Lung (tissue), 12 donors: Measurements from ENCODE around the gene SND1. TPM values are rescaled to one million over a fixed set of nuclear protein-coding genes. Genes with fewer than 3 reads are reported as not detected.

Experiments
- ATAC-seq: fragments of 200-7000 bp; cut with Tn5 transposase; one replicate; pipeline ENCODE4 v1.9.1; 2020; ENCODE audit warnings: moderate number of reproducible peaks; ENCODE audit not compliant: insufficient read depth, low FRiP score
- DNase-seq, 3 donors: peaks; one replicate each; pipeline ENCODE4 v3.0.0-alpha.2; 2013 to 2017
- H3K27ac ChIP-seq, 2 donors: one replicate each; pipeline ENCODE4 v1.5.1; 2013; ENCODE audit warnings: mild to moderate bottlenecking in 2 of 2, moderate library complexity in 2 of 2, control low read depth in 1 of 2, inconsistent platforms in 1 of 2, low read depth in 1 of 2, low read length in 1 of 2
- H3K27me3 ChIP-seq, 3 donors: one replicate each; pipeline ENCODE4 v1.5.1; 2013; ENCODE audit warnings: low read length in 2 of 3; ENCODE audit not compliant: control insufficient read depth in 3 of 3, insufficient read depth in 3 of 3
- H3K36me3 ChIP-seq, 4 donors: one replicate each; pipeline ENCODE4 v1.5.1; 2013; ENCODE audit warnings: low read length in 4 of 4, mild to moderate bottlenecking in 1 of 4, moderate library complexity in 1 of 4; ENCODE audit not compliant: control insufficient read depth in 4 of 4, insufficient read depth in 4 of 4
- H3K4me1 ChIP-seq, 5 donors: one replicate each; pipeline ENCODE4 v1.5.1; 2013; ENCODE audit warnings: low read length in 5 of 5, mild to moderate bottlenecking in 2 of 5, moderate library complexity in 1 of 5; ENCODE audit not compliant: control insufficient read depth in 5 of 5, insufficient read depth in 5 of 5
- H3K4me3 ChIP-seq: one replicate; pipeline ENCODE4 v1.5.1; 2013; ENCODE audit warnings: mild to moderate bottlenecking, control low read depth, moderate library complexity
- H3K9ac ChIP-seq, 2 donors: one replicate each; pipeline ENCODE4 v1.5.1; 2013; ENCODE audit warnings: low read length in 2 of 2, control low read depth in 1 of 2; ENCODE audit not compliant: insufficient read depth in 1 of 2
- H3K9me3 ChIP-seq, 4 donors: one replicate each; pipeline ENCODE4 v1.5.1; 2013; ENCODE audit warnings: low read length in 3 of 4, mild to moderate bottlenecking in 1 of 4, moderate library complexity in 1 of 4; ENCODE audit not compliant: control insufficient read depth in 4 of 4, insufficient read depth in 3 of 4
- CTCF ChIP-seq: IDR thresholded peaks from 2 replicates; pipeline ENCODE4 v1.5.1; 2012; ENCODE audit warnings: mild to moderate bottlenecking; ENCODE audit errors: control extremely low read depth, extremely low read depth
- WGBS, 2 donors: extraction: QIAGEN DNeasy Blood & Tissue Kit; methylation state at CpG; one replicate each; pipeline ENCODE4 v1.1.7; 2013; 5-methylcytosine and 5-hydroxymethylcytosine counted together
- polyA plus RNA-seq, 2 donors: library from polyadenylated mRNA; stranded (reverse); fragments of 200-250 nt; gene quantifications; one replicate each; pipeline ENCODE4 v1.2.1, GENCODE V29; 2013
- total RNA-seq, 2 donors: library from RNA; depleted of rRNA in 1 of 2; stranded (reverse); fragments of >200 nt in 1 of 2; gene quantifications; one replicate each; pipeline ENCODE4 v1.2.1, GENCODE V29; 2014 to 2021
- donor health status: control.
- donor health status: control.
- donor health status: Bipolar disorder and iron deficiency.
- donor health status: healthy.
- donor health status: DM: yes; HTN: yes; CAD: no.

The SND1 gene
- total and polyA plus RNA-seq, 4 donors = 94.5 to 210 (median 137) TPM

- peaks cover 0 to 2% (median 0%) of the 10 kb centered on the region in 4 donors for H3K36me3 ChIP-seq
Observed at GRCh38 chr7:127769696-127770400, 117.9 kb downstream of the SND1 start.

GRCh38 chr7:127770885-127771284 lies 118.9 kb downstream of the SND1 start:
- peaks cover 0 to 2% (median 0%) of the 10 kb centered on the region in 4 donors for H3K36me3 ChIP-seq
- no peak overlapping the region for H3K27ac ChIP-seq
- no peak overlapping the region for H3K9ac ChIP-seq
- ATAC-seq = no peak
- no peak for DNase-seq
- H3K4me3 ChIP-seq = no peak overlapping the region
- H3K27me3 ChIP-seq = no peaks in the 10 kb centered on the region
- 84 to 87% methylated on average over 4 of the region's 4 CpGs for WGBS, 2 donors
- H3K9me3 ChIP-seq = no peaks in the 10 kb centered on the region
- no peak for TF ChIP-seq CTCF
- H3K4me1 ChIP-seq = peaks cover 0 to 14% (median 2%) of the 10 kb centered on the region in 5 donors

More at GRCh38 chr7:127769696-127770400, 117.9 kb downstream of the SND1 start:
- WGBS, 2 donors = 78 to 82% methylated on average over 4 of the region's 4 CpGs
- Histone ChIP-seq H3K4me1 (peaks cover 0 to 14% (median 2%) of the 10 kb centered on the region in 5 donors), H3K9ac (no peak overlapping the region), H3K27ac (no peak overlapping the region), H3K27me3 (no peaks in the 10 kb centered on the region), H3K9me3 (no peaks in the 10 kb centered on the region), H3K4me3 (no peak overlapping the region)
- DNase-seq (no peak), ATAC-seq (no peak)
- no peak for TF ChIP-seq CTCF

GRCh38 chr7:127771707-127772106 lies 119.7 kb downstream of the SND1 start:
- no peak for ATAC-seq
- H3K4me3 ChIP-seq = no peak overlapping the region
- no peak overlapping the region for H3K9ac ChIP-seq
- 86 to 87% methylated on average over 5 of the region's 5 CpGs for WGBS, 2 donors
- TF ChIP-seq CTCF = no peak
- no peaks in the 10 kb centered on the region for H3K27me3 ChIP-seq
- DNase-seq = no peak
- peaks cover 0 to 14% (median 2%) of the 10 kb centered on the region in 5 donors for H3K4me1 ChIP-seq
- H3K36me3 ChIP-seq = peaks cover 0 to 2% (median 0%) of the 10 kb centered on the region in 4 donors
- H3K9me3 ChIP-seq = no peaks in the 10 kb centered on the region
- H3K27ac ChIP-seq = no peak overlapping the region
